ENCODE results near the gene NARS2.
A peak's percentile ranks its signal among the peaks of the same experiment; 100 is the strongest.
"Not testable (repeated sequence)": the region's sequence is repeated elsewhere in the genome, so short reads cannot be mapped to it uniquely, and the experiment has no call there.

Gene NARS2

DNA sequence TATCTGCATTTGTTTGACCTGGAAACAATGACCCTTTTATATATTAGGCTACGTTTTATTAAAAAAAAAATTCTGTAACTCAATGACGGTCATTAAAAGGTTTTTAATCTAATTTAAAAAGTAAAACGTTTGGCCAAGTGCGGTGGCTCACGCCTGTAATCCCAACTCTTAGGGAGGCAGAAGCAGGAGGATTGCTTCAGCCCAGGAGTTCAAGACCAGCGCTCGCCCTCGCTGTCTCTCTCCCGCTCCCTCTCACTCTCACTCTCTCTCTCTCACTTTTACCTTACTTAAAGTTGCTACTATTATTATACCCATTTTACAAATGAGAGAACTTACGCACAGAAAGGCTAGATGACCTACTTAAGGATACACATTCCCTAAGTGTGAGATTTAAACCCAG, 814 bp upstream of the NARS2 start:
- no peak for DNase-seq

DNA sequence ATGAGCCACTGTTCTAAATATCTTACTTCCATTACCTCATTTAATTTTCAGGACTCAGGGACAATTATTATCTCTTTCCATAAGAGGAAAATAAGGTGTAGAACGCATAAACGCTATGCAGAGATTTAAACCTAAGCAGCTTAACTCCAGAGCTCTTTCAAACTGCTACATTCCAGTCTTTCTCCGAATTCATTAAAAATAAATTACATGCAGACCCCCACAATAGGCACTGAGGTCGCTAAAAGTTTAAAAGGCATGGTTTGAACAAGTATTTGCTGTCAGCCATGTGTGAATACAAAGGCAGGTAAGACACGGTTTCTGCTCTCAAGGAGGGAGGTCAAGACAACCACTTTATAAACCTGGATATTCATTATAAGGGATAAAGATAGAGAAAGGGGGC, 983 bp downstream of the NARS2 start:
- DNase-seq: no peak

DNA sequence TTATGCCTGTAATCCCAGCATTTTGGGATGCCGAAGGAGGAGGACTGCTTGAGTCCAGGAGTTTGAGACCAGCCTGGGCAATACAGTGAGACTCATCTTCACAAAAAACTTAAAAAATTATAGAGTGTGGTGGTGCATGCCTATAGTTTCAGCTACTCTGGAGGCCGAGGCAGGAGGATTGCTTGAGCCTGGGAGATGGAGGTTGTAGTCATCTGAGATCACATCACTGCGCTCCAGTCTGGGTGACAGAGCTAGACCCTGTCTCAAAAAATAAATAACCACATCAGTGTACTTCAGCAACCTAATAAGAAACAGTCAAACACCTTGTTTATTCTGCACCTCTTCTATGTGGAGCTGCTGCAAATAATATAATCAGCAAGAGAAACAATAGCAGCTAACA, 1.4 kb downstream of the NARS2 start:
- DNase-seq: no peak

DNA sequence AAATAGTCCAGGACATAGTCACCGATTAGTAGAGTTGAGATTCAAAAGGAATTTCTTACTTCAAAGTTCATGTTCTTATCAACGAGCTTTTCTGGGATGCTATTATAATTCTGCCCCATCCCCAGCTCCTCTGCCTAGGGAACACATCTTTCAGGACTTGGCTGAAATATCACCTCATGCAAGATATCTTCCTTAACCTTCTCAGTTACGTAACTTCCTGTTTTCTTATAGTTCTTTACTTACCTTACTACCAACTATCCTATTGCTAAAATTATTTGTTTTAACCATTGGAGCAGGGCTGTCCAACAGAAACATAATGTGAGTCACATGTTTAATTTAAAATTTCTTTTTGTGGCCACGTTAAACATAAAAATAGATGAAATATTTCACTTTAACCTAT, 2.3 kb downstream of the NARS2 start:
- no peak for DNase-seq

DNA sequence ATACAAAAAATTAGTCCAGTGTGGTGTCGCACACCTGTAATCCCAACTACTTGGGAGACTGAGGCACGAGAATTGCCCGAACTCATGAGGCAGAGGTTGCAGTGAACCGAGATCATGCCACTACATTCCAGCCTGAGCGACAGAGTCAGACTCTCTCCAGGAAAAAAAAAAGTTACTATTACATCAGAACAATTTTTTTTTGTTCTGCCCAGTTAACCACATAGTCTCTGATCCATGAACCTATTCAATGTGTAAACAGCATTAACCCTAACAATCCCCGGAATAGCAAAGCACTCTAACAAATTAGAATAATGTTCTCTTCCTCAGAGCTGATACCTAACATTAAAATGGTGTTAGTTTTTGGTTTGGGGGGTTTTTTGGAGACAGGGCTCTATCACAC, 4.6 kb downstream of the NARS2 start:
- no peak for DNase-seq

DNA sequence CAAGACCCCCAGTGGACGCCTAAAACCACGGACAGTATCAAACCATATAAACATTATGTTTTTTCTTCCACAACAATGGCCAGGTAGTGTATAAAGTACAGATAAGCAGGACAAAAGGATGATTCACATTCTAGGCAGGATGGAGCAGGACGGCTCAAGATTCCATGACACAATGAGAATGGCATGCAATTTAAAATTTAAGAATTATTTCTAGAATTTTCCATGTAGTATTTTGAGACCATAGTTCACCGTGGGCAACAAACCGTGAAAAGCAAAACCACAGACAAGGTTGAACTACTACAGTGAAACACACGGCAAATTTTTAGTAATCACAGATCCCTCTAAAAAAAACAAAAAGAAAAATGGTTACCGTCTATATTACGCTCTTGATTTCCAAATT, 7.5 kb downstream of the NARS2 start:
- no peak for DNase-seq

DNA sequence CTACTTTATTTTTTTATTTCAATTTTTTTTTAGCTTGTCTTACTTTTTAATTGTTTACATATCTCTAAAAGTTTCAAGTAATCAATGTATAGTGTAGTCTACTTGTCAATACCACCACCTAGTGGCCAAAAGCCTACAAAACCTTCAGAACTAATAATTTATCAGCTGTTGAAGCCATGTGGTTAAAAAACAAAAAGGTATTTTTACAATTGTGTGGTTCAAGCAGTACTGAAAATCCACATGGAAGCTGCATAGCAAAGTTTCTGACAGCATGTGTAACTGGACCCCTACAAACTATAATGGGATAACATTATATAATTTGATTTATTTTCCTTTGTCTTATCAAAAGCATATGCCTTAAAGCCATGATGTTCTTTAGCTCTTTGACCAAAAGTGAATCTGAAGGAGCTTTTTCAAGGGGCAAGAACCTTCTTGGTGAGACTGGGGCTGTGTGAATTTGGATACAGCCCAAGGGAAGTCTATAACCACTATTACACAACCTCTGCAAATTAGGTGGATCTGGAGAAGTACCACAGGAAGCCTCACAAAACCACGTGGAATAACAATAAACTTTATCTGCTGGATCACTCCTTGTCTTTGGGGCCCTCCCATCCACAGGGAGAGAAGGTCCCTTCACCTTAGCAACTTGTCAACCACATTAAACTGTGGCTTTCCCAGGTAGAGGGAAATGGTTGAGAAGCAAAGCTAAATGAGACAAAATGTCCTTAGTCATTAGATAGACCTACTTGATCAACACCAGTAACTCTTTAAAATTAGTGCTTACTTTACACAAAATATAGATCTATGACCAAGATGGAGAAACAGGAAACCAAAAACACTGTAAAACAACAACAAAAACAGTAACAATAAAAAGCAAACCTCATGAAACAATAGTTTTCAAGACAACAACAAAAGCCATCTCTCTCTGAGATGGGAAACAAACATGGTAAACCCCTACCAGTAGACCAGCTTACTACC, 9.9 kb downstream of the NARS2 start:
- peak; percentile 59 for DNase-seq

DNA sequence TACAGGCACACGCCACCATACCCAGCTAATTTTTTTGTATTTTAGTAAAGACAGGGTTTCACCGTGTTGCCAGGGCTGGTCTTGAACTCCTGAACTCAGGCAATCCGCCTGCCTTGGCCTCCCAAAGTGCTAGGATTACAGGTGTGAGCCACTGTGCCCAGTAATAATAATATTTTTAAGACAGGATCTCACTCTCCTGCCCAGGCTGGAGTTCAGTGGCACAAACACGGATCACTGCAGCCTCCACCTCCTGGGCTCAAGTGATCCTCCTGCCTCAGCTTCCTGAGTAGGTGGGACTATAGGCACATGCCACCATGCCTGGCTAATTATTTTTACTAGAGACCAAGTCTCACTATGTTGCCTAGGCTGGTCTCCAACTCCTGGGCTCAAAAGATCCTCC, 10.6 kb downstream of the NARS2 start:
- DNase-seq: not testable (repeated sequence)

DNA sequence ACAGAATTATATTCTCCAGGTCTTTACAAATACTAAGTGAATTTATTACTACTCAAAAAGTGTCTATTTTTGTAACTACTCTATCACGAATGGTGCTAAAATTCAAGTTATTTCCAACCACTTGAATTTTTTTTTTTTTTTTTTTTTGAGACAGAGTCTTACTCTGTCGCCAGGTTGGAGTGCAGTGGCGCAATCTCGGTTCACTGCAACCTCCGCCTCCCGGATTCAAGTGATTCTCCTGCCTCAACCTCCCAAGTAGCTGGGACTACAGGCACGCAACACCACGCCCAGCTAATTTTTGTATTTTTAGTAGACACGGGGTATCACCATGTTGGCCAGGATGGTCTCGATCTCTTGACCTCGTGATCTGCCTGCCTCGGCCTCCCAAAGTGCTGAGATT, 11.6 kb downstream of the NARS2 start:
- DNase-seq: not testable (repeated sequence)

DNA sequence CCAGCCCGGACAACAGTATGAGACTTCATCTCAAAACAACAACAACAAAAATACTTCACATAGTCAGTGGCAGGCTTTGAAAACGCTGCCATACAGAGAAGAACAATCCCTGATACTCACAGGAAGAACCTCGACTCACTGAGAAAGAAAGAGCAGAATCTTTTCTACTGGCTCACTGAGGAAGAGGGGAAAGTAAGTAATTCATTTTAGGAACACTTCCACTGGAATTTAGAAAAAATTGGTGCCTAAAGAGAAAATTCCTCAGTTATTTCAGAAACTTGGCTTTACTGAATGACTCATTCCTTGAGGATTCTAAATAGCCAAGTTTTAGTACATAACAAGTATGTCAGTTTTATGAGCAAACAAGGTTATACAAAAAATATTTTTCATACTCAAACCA, 12.3 kb downstream of the NARS2 start:
- DNase-seq: no peak

DNA sequence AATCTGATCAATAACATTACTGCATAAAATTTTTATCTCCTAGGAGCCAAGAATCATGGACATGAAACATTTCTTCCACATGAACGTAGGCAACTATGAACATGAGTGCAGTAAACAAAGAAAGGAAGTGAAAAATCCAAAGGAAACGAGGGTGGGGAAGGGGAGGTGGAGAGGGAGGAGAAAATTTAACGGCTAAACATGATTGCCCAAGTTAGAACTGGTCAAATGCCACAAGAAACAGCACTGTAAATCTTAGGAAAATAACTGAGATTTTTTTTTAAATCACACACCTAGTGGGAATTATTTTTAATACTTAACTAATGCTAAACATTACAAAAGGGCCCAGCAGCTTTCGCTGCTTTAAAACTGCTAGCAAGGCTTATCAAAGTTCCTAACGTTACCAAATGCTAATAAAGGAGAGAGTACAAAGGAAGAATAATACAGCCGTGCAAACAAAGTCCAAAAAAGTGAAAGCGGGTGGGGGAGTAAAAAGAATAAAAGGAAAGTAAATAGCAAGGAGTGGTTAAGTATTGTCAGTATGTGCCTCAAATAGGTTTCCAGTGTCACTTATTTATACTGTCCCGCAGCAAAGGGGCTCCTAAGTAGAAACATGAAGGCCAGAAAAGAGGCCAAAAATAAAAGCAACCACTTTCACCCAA, 13.7 kb downstream of the NARS2 start:
- DNase-seq: peak; percentile 2

DNA sequence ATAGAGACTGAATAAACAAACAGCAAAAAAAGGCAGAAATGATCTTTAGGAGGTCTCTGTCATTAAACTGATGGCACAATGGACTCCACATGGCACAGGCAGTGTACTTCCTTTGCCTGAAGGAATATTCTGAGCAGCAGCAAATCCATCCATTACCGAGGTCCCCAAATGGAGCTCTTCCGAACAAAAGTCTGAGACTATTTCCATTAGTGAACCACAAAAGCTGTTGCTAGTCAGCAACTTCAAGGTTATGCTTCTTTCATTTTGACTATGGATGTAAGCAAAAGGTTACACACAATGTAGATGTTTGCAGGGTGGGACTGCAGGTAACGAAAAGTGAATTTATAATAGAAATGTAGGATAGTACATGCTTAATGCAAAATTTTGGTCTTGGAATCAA, 14.5 kb downstream of the NARS2 start:
- no peak for DNase-seq

DNA sequence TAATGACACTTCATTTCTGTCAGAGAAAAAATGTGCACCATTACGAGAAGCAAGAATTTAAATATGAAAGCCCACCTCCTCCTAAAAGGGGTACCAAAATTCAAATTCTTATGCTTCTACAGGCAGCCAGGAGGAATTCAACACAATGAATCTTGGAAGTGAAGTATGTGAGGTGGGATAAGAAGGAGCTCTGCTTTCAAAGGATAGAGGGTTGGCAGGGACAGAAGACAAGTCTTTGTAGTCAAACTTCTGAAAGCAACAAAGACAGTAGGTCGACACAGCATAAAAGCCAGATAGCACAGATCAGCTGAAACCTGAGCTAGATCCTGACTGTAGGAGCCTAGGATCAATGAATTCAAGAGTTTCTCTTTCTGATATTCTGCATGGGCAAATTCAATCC, 17.4 kb downstream of the NARS2 start:
- no peak for DNase-seq

DNA sequence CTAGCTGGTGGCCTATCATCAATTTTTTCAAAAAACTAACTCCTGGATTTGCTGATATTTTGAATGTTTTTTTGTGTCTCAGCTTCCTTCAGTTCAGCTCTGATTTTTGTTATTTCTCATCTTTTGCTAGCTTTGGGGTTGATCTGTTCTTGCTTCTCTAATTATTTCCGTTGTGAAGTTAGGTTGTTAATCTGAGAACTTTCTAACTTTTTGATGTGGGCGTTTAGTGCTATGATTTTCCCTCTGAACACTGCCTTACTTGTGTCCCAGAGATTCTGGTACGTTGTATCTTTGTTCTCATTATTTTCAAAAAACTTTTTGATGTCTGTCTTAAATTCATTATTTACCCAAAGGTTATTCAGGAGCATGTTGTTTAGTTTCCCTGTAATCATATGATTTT, 19.1 kb downstream of the NARS2 start:
- no peak for DNase-seq

DNA sequence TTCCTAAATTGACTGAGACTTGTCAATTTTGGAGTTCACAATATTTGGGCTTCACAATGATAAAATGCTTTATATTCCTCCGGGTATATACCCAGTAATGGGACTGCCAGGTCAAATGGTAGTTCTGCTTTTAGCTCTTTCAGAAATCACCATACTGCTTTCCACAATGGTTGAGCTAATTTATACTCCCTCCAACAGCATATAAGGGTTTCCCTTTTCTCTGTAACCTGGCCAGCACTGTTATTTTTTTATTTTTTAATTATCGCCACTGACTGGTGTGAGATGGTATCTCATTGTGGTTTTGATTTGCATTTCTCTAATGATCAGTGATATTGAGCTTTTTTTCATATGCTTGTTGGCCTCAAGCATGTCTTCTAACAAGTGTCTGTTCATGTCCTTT, 21.8 kb downstream of the NARS2 start:
- DNase-seq: no peak

DNA sequence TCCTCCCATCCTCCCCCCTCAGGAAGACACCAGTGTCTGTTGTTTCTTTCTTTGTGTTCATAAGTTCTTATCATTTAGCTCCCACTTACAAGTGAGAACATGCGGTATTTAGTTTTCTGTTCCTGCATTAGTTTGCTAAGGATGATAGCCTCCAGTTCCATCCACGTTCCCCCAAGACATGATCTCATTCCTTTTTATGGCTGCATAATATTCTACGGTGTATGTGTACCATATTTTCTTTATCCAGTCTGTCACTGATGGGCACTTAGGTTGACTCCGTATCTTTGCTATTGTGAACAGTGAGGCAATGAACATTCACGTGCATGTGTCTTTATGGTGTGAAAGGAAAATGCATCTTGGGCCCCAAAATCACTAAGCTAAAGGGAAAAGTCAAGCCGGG, 22.5 kb downstream of the NARS2 start:
- not testable (repeated sequence) for DNase-seq

DNA sequence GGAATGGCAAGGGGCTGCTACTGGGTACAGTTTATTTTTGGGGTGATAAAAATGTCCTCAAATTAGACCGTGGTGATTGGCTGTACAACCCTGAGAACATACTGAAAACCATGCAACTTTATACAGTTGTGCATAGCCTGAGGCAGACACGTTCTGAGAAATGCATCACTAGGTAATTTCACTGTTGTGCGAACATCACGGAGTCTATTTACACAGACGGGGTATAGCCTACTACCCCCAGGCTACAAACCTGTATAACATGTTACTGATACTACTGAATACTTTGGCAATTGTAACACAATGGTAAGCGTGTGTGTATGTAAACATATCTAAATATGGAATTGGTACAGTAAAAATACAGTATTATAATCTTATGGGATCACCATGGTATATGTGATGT, 23.6 kb downstream of the NARS2 start:
- no peak for DNase-seq

DNA sequence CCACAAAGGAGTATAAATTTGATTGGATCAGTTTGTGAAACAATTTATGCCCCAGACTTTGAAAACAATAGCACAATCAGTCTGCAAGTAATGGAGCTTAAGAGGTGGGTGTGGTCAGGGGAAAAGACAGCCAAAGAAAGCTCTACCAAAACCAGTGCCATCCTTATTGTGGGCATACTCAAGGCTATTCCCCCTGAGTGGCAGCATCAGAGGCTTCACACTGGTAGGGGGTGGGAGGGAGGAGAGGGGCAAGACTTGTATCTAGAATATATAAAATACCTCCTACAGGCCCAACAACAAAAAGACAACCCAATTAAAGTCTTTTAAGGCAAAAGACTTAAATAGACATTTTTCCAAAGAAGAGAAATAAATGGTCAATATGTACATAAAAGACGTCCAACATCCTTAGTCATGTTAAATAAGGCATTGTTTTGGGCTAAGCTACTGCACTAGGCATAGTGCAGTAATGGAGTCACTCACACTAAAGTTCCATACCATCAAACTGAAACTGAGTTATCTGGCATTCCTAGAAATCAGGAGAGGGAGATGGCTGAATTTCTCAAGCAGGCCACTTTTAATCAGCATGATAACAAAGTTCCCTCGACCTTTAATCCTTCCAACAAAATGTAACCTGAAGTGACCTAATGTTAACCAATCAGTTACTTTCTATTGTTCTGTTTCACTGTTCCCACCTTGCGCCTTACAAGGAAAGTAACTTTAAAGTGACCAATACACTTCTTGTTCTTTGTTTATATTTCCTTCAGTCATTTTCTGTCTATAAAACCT, 24.8 kb downstream of the NARS2 start:
- DNase-seq: no peak

DNA sequence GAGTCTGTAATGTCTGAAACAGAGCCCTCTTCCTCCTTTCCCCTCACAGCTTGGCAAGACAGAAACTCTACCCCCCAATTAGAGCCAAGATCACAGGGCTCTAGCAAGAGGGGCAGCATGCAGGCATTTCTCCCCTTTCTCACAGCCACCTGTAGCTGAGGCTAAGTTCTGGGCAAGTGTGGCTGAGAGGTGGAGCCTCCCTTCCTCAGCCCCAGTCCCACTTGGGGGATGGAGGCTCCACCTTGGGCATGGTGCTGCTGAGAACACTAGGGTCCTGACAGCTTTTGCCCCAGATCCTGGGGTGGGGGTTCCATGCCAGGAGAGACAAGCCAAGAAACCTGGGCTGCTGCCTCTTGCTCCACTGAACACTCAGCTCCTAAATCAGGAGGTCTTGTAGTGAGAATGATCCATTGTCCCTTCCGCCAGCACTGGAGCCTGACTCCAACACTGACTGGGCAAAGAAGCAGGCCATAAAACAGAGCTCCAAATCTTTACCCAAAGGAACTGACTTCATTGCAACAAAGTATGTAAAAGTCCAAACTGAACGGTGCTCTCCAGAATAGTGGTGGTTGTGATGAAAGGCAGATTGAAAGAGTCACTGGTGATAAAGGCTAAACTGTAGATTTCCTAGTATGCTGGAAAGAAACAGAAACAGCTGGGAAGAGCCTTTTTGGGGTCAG, 25.6 kb downstream of the NARS2 start:
- no peak for DNase-seq

DNA sequence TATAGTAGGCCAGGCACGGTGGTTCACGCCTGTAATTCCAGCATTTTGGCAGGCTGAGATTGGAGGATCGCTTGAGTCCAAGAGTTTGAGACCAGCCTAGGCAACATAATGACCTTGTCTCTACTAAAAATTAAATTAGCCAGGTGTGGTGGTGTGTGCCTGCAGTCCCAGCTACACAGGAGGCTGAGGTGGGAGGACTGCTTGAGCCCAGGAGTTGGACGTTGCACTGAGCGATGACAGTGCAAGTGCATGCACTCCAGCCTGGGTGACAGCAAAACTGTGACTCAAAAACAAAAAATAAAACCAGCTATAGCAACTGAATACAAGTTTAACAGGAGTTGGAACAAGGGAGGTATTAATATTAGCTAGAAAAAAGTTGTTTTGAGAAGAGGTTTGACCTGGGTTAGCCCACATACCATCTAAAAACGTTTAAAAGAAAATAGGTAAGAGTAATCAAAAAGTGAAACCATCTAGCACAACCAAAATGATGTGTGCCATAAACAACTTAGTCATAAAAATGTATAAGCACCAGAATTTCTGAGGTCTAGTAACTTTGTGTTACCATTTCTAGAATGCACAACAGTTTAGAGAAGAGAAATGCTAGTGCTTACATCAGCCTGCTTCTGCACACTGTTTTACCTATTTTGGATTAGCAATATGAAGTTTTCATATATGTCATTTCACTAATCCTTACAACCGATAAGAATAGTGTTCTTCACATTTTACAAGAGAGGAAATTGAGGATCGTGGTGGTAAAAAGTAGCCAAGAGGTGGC, 26.5 kb downstream of the NARS2 start:
- no peak for DNase-seq

DNA sequence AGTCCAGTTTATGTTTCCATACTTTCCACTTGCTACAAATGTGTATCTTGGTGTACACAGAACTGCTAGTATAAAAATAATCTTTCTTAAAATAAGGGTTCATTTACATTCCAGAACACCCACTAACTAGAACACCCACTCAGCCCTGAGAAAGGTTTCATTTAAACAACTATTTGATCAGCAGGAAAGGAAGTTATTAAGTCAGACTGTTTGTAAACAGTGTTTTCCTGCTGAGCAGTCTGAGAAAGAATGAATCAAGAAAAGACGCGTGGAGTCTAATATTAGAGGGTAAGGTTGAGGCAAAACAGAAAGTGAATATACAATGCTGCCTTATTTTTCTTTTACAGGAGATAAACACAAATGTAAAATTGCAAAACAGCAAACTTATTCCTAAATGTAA, 32.7 kb downstream of the NARS2 start:
- no peak for DNase-seq

DNA sequence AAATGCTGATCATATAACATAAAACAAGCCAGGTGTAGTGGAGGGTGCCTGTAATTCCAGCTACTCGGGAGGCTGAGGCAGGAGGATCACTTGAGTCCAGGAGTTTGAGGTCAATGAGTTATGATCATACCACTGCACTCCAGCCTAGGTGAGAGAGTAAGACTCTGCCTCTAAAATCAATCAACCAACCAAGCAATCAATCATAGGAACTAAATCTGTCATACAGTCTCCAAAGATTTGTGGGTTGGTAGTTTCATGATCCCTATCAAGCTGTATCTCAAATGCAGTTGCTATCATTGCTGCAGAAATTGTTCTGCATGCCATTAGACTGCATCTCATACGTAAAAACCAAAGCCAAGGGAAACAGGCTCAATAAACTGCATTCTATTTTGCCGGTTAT, 33.1 kb downstream of the NARS2 start:
- DNase-seq: no peak

All from COR-L47 (cell line).